ENCODE measurements around the gene TRIM47.

- TF ChIP-seq, protein P1, sequence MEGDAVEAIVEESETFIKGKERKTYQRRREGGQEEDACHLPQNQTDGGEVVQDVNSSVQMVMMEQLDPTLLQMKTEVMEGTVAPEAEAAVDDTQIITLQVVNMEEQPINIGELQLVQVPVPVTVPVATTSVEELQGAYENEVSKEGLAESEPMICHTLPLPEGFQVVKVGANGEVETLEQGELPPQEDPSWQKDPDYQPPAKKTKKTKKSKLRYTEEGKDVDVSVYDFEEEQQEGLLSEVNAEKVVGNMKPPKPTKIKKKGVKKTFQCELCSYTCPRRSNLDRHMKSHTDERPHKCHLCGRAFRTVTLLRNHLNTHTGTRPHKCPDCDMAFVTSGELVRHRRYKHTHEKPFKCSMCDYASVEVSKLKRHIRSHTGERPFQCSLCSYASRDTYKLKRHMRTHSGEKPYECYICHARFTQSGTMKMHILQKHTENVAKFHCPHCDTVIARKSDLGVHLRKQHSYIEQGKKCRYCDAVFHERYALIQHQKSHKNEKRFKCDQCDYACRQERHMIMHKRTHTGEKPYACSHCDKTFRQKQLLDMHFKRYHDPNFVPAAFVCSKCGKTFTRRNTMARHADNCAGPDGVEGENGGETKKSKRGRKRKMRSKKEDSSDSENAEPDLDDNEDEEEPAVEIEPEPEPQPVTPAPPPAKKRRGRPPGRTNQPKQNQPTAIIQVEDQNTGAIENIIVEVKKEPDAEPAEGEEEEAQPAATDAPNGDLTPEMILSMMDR (IDR thresholded peaks at IDR 0.05; ENCODE audit: insufficient read depth, low read length, poor library complexity, severe bottlenecking), result no peak
- TF ChIP-seq EZH2phosphoT487 (conservative IDR thresholded peaks at IDR 0.05; ENCODE audit: low read length), result no peak
Measured at GRCh38 chr17:75894049-75894733, 15.8 kb upstream of the TRIM47 start.

Data from SU-DHL-6 (cell line).